GM21515 (cell line): ENCODE results near the gene ELF3.
"Not testable (repeated sequence)": the region's sequence is repeated elsewhere in the genome, so short reads cannot be mapped to it uniquely, and the experiment has no call there.

Source experiments
- ATAC-seq: cut with Tn5 transposase; IDR thresholded peaks from one replicate; pipeline ENCODE4 v1.9.1; 2021; ENCODE audit not compliant: unreplicated experiment

The ELF3 gene

GRCh38 chr1:202034149-202034682, 23.8 kb downstream of the ELF3 start:
- ATAC-seq = no peak

- ATAC-seq = no peak
These were observed 24.5 kb downstream of the ELF3 start for GRCh38 chr1:202034683-202035462.

- no peak for ATAC-seq
These were observed 26.4 kb downstream of the ELF3 start for GRCh38 chr1:202036595-202037387.

DNA sequence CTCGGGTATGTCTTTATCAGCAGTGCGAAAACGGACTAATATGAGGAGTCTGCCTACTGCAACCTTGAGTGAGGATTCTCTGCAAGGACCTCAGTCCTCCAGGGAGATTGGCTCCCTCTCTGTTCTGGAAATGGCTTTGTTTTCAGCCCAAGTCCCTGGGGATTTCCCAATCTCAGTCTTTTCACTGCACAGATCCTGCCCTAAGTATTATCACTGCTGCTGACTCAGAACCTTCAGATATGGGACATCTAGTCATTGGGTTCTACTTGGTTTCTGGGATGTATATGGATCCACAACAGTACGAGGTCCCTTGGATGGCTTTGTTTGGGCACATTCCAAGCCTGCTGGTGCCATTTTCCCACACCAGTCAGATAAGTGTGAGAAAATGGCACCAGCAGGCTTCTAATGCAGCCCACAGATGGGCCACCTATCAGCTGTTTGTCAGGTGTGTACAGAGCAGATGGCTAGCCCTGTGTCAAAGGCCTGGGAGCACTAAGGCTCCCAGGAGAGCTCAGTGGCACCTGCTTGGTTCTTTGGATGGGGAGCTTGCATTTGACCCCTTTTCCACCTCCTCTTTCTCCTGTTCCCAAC, 27.4 kb downstream of the ELF3 start:
- no peak for ATAC-seq

GRCh38 chr1:202038688-202039346, 28.4 kb downstream of the ELF3 start:
- no peak for ATAC-seq

DNA sequence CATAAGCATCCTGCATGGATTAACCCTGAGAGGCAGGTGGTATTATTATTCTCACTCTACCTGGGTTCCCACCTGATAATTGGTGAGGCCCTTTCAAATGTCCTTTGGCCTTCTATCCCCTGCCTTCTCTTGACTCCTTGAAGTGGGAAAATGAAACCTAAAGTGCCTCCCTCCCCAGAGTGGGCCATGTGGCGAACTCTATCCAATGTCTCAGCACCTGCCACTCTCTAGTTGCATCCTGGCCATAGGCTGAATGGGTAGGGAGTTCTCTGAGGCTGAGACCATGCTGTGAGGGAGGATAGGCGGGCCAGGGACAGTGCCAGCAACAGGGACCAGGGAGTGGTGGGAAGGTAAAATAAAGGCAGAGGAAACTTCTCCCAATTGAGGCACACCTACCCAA, 35.3 kb downstream of the ELF3 start:
- ATAC-seq = no peak

GRCh38 chr1:202046227-202046626, 35.8 kb downstream of the ELF3 start:
- no peak for ATAC-seq

- ATAC-seq = no peak
These were observed 36.6 kb downstream of the ELF3 start for GRCh38 chr1:202046748-202047708.

GRCh38 chr1:202047977-202048376, 37.6 kb downstream of the ELF3 start:
- no peak for ATAC-seq

DNA sequence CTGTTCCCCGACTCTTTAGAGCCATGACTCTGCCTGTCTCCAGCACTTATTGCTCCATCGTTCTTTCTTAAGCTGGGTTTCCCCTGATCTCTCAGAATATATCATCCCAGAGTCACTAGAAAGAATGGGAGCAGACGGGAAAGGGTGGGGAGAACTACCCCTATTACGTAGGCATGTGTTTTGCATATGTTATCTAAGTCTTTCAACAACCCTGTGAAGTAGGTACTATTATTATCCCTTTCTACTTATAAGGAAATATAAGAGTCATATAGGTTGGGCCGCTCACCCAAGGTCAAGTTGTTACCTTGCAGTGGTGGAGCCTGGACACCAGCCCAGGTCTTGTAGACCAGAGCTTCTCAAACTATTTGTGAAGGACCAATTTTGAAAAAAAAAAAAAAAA, 38.7 kb downstream of the ELF3 start:
- ATAC-seq = no peak

GRCh38 chr1:202054094-202054493, 43.7 kb downstream of the ELF3 start:
- ATAC-seq = no peak

DNA sequence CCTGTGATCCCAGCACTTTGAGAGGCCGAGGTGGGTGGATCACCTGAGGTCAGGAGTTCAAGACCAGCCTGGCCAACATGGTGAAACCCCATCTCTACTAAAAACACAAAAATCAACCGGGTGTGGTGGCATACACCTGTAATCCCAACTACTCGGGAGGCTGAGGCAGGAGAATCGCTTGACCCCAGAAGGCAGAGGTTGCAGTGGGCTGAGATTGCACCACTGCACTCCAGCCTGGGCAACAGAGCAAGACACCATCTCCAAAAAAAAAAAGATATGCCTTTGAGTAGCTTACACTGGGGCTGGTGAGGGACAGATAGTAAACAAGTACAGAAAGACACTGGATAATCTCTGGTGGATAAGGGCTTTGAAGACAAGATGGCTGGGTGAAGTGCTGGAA, 44.3 kb downstream of the ELF3 start:
- ATAC-seq = not testable (repeated sequence)

DNA sequence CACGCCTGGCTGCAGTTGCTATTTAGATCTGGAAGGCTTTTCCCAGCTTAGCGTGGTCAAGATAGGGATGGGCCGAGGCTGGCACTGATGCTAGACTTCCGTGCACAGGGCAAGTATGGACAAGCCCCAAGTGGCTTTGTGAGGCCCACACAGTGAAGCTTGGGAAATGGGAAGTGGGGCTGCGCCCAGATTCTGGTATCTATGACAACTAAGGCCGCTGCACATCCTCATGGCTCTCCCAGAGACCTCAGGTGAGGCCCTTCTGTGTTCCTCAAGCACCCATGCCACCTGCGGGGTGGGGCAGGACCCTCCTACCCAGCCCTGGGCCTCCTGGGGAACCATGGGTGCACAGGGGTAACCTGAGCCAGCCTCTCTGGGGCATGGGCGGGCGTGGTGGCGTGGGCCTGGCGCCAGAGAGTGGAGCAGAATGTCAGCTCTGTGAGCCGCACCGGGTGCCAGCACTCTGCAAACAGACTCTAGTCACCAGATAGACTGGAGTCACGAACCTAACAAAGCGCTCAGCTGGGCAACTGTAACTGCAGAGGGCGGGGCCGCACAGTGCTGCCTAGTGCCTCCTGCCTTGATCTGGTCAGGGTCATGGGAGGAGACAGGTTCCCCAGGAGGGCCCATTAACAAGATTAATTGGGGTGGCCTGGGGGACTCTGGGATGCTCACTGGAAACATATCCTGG, 46.4 kb downstream of the ELF3 start:
- ATAC-seq = no peak

DNA sequence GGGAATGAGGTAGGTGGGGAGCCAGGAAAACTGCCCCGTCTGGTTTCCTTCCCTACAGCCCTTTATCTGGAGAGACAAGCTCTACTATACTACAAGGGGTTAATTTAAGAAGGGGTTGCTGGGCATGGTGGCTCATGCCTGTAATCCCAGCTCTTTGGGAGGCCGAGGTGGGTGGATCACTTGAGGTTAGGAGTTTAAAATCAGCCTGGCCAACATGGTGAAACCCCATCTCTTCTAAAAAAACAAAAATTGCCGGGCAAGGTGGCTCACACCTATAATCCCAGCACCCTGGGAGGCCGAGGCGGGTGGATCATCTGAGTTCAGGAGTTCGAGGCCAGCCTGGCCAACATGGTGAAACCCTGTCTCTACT, 46.9 kb downstream of the ELF3 start:
- not testable (repeated sequence) for ATAC-seq

DNA sequence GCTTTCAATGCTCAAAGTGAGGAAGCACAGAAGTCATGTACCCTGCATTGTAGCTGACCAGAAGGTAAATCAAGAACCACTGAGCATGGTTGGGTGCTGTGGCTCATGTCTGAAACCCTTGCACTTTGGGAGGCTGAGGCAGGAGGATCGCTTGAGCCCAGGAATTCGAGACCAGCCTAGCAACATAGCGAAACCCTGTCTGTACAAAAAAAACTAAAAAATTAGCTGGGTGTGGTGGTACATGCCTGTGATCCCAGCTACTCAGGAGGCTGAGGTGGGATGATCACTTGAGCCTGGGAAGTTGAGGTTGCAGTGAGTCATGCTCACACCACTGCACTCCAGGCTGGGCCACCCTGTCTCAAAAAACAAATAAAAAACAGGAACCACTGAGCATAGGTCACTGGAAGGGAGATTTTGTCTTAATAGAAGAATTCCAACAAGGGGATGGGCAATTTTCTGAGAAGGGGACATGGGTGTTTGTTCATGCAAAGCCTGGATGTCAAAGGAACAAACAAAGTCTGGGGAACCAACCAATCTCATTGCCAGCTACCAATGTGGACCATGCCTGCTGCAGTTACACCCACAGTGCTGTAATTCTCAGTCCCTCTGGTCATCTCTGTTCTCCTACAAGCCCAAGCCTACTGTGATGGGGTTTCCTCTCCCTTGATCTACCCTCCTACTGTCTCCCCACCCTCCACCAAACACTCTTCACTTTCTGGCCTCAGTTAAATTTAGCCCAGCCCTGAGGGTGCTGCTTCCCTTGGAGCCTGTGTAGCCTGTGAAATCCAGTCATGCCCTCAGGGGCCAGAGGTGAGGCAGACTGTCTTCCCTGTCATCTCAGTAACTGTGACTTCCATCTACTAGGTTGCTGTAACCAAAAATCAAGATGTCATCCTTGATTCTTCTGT, 47.9 kb downstream of the ELF3 start:
- ATAC-seq = no peak

GRCh38 chr1:202061055-202061454, 50.7 kb downstream of the ELF3 start:
- no peak for ATAC-seq

GRCh38 chr1:202061787-202062186, 51.4 kb downstream of the ELF3 start:
- not testable (repeated sequence) for ATAC-seq

DNA sequence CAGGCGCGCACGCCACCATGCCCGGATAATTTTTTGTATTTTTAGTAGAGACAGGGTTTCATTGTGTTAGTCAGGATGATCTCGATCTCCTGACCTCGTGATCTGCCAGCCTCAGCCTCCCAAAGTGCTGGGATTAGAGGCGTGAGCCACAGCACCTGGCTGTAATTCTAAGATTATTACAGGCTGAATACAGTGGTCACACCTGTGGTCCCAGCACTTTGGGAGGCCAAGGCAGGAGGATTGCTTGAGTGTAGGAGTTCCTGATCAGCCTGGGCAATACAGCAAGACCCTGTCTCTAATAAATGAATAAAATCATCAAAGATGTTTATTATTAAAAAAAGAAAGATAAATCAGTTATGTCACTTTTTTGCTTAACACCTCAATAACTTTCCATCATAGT, 52.2 kb downstream of the ELF3 start:
- ATAC-seq = not testable (repeated sequence)
